ENCODE measurements around the gene ATXN7L3.

ATXN7L3 gene

GRCh38 chr17:44198721-44199552 lies 747 bp downstream of the ATXN7L3 start:
- no peak for DNase-seq

GRCh38 chr17:44197980-44198720 lies 1.5 kb downstream of the ATXN7L3 start:
- DNase-seq = peak; percentile 45

GRCh38 chr17:44197107-44197506 lies 2.6 kb downstream of the ATXN7L3 start:
- DNase-seq = no peak

GRCh38 chr17:44193326-44194084 lies 6.2 kb downstream of the ATXN7L3 start:
- DNase-seq = no peak

- no peak for DNase-seq
Observed at GRCh38 chr17:44192750-44193149, 6.9 kb downstream of the ATXN7L3 start.

GRCh38 chr17:44191941-44192496 lies 7.7 kb downstream of the ATXN7L3 start:
- DNase-seq = no peak

GRCh38 chr17:44191369-44191768 lies 8.3 kb downstream of the ATXN7L3 start:
- DNase-seq = no peak

- no peak for DNase-seq
Observed at GRCh38 chr17:44190481-44190880, 9.2 kb downstream of the ATXN7L3 start.

GRCh38 chr17:44188576-44189403 lies 10.9 kb downstream of the ATXN7L3 start:
- no peak for DNase-seq

- DNase-seq = no peak
Observed at GRCh38 chr17:44187131-44187899, 12.4 kb downstream of the ATXN7L3 start.

GRCh38 chr17:44186307-44187130 lies 13.2 kb downstream of the ATXN7L3 start, which contains the start of gene TMUB2:
Gene TMUB2, plus strand, starts transcription at chr17:44186972. Its CDS starts 737 bp downstream, at chr17:44187709.
- peak; percentile 98 for DNase-seq

GRCh38 chr17:44184212-44184810 lies 15.4 kb downstream of the ATXN7L3 start:
- no peak for DNase-seq

GRCh38 chr17:44183024-44183423 lies 16.7 kb downstream of the ATXN7L3 start:
- no peak for DNase-seq

- DNase-seq = no peak
Observed at GRCh38 chr17:44178133-44178532, 21.6 kb downstream of the ATXN7L3 start.

GRCh38 chr17:44177640-44178039 lies 22.0 kb downstream of the ATXN7L3 start:
- DNase-seq = no peak

- no peak for DNase-seq
Observed at GRCh38 chr17:44176671-44177501, 22.8 kb downstream of the ATXN7L3 start.

GRCh38 chr17:44176257-44176656 lies 23.4 kb downstream of the ATXN7L3 start:
- no peak for DNase-seq

- no peak for DNase-seq
Observed at GRCh38 chr17:44174427-44174826, 25.3 kb downstream of the ATXN7L3 start.

GRCh38 chr17:44171931-44172455 lies 27.7 kb downstream of the ATXN7L3 start:
- DNase-seq = no peak

Measured in KG1 (cell line).